Activated CD8-positive, alpha-beta memory T cell treated with anti-CD3 and anti-CD28 coated beads, Interleukin-2, amount 50 U/mL, for 1 hour (primary cell): ENCODE data around the gene CLEC20A.

Experiments
- DNase-seq: peaks from one replicate; pipeline ENCODE4 v3.0.0-alpha.2; 2020; ENCODE audit errors: extremely low read depth

The CLEC20A gene

DNA sequence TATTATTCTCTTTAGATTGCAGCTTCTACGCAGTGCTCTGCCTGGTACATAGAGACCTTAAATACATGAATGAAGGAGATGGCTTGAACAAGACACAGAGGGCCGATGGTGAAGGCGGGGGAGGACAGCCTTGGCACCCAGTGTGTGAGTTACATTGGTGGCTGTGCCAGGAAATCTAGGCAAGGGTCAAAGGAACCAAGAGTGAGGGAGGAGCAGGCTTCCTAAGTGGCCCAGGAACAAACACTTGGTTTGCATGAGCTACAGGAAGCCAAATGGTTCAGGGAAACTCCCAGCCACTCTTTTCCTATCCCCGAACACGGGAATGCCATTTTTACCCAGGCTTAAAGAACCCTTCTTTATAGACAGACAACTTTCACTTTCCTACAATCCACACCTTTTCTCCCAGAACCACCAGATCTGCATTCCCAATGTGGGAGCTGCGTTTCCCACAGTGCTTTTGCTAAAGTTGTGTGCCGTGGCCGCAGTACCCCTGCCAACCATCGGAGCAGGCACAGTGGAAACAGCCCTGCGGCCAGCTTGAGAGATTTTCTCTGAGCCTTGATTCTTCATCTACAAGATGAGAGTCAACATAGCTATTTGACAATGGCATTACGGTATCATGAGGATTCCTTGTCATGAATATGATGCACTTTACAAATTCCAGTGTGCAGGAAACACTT lies 3.5 kb upstream of the CLEC20A start:
- DNase-seq: no peak

- no peak for DNase-seq
Measured at GRCh38 chr1:178498896-178499675, 2.3 kb upstream of the CLEC20A start.

DNA sequence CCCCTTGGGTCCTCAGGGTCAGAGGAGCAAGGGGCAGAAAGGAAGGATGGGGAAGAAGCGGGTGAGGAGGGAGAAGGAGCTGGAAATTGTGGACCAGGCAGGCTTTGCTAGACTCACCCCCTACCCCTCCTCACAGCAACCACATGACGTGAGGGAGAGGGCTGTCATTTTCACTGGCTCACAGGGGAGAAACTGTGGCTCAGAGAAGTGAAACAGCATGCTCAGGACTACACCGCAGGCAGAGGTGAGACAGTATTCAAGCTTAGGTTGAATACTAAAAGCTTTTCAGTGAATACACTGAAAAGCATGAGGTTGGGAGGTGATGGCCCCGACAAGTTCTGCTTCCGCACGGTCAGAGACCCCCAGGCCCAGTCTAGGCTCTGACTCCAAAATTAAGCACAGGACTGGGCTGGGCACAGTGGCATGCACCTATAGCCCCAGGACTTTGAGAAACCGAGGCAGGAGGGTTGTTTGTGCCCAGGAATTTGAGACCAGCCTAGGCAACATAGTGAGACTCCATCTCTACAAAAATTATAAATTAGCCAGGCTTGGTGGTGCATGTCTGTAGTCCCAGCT lies 1.2 kb upstream of the CLEC20A start:
- no peak for DNase-seq

- DNase-seq: no peak
Measured at GRCh38 chr1:178495741-178496409, 889 bp downstream of the CLEC20A start.

DNA sequence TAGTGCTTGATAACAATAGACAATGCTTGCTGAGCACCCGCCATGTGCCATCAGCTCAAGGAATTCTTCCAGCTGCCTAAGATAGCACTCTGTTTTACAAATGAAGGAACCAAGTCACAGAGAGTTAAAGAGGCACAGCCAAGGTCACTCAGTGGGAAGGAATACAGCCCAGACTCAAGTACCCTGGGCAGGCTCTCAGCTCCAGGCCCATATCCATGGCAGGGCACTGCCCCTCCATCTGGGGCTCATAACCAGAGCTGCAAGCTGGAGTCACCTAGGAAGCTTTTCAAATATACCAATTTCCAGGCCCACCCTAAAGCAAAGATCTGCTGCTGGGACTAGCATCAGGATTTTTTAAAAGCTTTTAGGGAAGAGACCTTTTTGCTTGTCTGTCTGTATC lies 1.6 kb downstream of the CLEC20A start:
- no peak for DNase-seq

GRCh38 chr1:178494569-178494971 lies 2.2 kb downstream of the CLEC20A start:
- no peak for DNase-seq

DNA sequence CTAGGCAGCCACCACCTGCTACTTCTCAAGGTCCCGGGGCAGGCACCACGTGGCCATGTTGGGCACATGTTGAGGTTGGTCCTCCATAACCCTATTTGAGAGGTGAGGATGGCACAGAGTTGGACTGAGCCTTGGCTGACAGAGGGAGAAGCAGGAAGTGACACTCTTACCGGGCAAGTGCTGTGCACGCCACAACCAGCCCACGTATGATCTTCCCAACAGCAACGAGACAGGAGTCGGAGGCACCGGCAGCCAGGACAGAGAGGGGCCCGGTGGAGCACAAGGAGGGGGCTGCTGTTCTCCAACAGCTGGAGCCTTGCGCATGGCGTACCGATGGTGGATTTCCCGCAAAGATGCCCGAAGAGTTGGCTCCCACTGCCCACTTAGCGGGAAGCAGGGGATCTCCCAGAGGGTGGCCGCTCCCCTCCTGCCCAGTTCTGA lies 3.4 kb downstream of the CLEC20A start:
- DNase-seq: no peak

- no peak for DNase-seq
Measured at GRCh38 chr1:178492341-178492740, 4.4 kb downstream of the CLEC20A start.

DNA sequence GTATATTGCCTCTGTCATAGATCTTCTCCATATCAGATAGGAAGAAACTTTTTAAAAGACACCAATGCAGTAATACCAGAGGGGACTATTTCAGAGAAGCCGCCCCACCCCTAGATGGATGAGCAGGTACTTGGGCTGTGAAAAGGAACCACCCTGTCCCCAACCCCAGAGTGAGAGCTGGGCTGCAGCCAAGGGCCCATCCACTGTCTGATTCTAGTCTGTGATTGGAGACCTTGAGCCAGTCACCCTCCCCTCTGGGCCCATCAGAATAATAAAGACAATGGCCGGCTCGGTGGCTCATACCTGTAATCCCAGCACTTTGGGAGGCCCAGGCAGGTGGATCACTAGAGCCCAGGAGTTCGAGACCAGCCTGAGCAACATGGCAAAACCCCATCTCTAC lies 5.0 kb downstream of the CLEC20A start:
- DNase-seq: no peak

DNA sequence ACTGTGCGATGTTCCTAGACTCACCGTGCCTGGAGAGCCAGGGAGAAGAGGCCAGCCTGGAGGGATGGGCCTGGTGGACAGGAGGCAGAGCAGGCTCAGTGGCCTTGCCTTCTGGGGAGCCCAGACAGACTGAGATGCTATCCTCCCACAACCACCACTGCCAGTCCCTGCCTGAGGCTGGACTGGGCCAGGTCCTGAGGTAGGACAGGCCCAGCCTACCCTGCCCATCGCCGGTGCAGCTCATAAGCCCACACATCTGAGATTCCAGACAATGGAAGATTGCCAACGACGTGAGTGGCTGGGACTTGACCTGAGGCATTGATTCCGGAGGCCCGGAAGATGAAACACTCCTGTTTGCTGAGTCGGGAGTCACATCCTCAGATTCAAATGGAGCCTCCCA lies 5.8 kb downstream of the CLEC20A start:
- no peak for DNase-seq

GRCh38 chr1:178490136-178490535 lies 6.6 kb downstream of the CLEC20A start:
- no peak for DNase-seq

GRCh38 chr1:178489399-178489798 lies 7.4 kb downstream of the CLEC20A start:
- DNase-seq: no peak

- DNase-seq: no peak
Measured at GRCh38 chr1:178488393-178488792, 8.4 kb downstream of the CLEC20A start.

- DNase-seq: no peak
Measured at GRCh38 chr1:178487070-178487615, 9.6 kb downstream of the CLEC20A start.

- DNase-seq: no peak
Measured at GRCh38 chr1:178486100-178487069, 10.4 kb downstream of the CLEC20A start.

- no peak for DNase-seq
Measured at GRCh38 chr1:178485541-178485981, 11.2 kb downstream of the CLEC20A start.

GRCh38 chr1:178484698-178485225 lies 12.0 kb downstream of the CLEC20A start:
- DNase-seq: no peak

GRCh38 chr1:178483251-178483957 lies 13.4 kb downstream of the CLEC20A start:
- DNase-seq: no peak

DNA sequence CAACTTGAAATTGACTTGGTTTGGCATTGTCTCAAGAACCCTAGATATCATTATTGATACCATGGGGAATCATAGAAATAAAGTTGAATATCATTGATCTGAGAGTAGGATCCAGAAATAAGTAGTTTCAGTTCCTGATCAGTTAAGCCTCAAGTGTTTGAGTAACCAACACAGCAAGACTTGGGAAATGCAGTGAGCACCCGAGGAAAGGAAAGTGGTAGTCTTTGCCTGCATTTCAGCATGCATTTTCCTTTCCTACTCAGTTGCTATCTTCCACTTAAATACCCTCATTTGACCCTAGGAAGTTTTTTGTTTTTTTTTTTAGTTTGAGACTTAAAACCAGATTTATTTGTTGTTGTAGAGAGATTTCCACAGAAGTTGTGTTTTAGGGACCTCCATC lies 18.9 kb downstream of the CLEC20A start:
- DNase-seq: no peak

DNA sequence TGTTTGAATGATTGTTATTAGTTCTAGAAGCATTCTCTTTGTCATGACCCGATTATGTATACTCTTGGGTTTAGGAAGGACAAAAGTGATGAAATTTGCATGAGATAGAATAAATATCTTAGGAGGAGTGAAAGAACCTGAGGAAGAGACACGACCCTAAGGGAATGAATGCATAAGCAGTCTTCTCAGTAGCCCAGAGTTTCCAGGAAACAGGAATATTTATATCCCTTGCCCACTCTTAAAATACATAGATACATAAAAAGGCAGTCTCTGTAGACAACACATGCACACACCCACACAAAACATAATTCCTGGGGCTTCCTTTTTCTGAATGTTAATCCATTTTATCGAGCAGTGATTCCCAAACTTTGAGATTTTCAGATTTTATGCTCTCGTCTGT lies 19.4 kb downstream of the CLEC20A start:
- DNase-seq: no peak
